GM21381 (cell line): ENCODE results near the gene HK3.

Experiments
- ATAC-seq: cut with Tn5 transposase; IDR thresholded peaks from one replicate; pipeline ENCODE4 v1.9.1; 2021; ENCODE audit warnings: mild to moderate bottlenecking, moderate library complexity; ENCODE audit not compliant: unreplicated experiment

HK3 gene

DNA sequence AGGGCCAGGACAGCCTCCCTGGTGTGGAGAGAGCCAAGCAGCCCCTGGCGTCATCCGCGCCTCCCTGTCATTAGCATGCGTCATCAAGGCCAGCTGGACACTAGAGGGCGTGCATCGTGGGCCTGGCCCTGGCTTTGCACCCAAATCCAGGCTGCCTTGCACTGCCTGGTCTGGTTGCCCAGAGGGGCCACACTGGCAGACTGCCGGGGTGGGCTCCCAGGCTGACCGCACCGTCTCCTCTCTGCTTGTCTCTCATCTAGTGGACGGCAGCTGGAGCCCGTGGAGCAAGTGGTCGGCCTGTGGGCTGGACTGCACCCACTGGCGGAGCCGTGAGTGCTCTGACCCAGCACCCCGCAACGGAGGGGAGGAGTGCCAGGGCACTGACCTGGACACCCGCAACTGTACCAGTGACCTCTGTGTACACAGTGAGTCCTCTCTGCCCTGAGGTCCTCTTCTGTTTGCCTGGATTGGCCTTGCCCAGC, 29.0 kb downstream of the HK3 start:
- no peak for ATAC-seq

DNA sequence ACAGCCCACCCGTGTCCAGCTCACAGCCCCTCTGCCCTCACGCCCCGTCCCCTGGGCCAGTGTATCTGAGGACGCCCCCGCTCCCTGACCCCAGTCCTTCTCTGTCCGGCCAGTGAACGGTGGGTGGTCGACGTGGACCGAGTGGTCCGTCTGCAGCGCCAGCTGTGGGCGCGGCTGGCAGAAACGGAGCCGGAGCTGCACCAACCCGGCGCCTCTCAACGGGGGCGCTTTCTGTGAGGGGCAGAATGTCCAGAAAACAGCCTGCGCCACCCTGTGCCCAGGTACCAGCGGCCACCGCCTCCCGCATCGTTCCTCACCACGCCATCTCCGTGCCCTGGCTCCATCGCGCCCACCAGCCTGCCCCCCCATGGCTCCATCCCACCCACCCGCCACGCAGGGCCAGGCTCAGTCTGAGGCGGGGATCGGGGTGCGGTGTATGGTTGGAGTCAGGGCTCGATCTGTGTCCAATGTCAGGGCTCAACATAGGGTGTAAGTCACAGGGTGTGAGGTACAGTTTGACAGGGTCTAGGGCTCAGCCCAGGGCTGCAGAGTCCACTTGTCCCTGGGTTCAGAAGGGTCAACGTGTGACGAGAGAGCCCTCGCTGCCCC, 29.5 kb downstream of the HK3 start:
- ATAC-seq, result no peak

- ATAC-seq, result no peak
Measured at GRCh38 chr5:176868731-176869130, 30.4 kb downstream of the HK3 start.

- no peak for ATAC-seq
Measured at GRCh38 chr5:176868126-176868525, 31.0 kb downstream of the HK3 start.

- no peak for ATAC-seq
Measured at GRCh38 chr5:176866707-176867310, 32.3 kb downstream of the HK3 start.

DNA sequence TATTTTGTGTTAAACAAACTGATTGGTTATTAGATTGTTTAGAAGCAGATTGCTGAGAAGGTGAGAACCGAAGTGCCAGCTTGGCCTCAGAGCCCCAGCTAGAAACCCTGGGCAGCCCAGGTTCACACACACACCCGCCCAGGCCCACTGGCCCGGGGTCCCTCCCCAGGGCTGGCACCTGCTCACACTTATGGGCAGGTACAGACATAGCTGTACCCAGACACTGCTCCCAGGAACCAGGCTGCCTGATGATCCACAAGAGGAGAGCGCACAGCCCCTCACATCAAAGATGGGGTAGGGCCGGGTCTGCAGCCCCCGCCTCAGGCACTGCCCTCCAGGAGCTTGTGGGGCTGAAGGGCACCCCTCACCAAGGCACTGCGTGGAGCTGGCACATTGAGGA, 33.2 kb downstream of the HK3 start:
- ATAC-seq, result no peak

DNA sequence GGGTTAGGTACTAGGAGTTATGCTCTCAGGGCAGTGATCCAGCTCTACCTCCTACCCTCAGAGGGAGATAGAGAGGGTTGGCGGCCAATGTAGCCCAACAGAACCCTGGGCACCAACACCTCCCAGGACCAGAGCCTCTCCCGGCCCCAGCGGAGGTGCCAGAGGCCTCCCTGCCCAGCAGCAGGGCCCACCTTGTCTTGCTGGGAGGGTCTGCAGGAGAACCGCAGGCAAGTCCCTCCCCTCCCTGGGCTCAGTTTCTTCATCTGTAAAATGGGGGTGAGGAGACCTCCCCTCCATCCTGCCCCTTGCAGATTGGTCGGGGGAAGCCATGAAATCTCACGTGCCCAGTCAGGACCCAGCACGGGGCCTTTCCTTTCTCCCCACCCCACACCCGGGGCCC, 34.4 kb downstream of the HK3 start:
- no peak for ATAC-seq

- no peak for ATAC-seq
Measured at GRCh38 chr5:176863765-176864098, 35.4 kb downstream of the HK3 start.

DNA sequence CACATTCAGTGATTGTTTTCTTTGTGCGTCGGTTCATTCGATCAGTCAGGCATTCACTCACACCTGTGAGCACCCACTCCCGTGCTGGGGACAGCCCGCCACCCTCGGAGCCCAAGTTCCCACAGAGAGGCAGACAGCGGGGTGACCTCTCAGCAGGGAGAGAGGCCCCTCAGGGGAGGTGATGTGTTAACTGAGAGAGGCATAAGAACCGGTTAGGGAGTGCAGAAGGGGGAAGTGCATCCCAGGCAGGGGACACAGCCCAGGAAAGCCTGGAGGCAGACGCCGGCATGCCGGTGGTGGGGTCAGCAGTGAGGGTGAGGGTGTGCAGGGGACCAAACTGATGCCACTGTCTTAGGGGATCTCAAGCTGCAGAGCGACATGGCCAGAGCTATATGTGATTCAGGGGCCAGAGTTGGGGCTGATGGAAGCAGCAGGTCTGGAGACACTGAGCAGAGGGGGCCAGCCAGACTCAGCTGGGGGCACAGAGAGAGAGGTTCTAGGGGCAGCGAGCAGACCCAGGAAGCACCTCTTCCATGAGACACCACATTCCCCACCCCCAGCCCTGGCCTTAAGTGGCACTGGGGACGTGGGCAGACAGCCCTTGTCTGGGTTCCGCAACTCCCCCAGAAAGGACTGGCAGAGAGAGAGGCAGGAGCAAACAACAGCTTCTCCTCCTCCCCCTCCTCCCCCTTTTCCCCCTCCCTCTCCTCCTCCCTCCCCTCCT, 35.9 kb downstream of the HK3 start:
- no peak for ATAC-seq

- no peak for ATAC-seq
Measured at GRCh38 chr5:176862330-176862995, 36.7 kb downstream of the HK3 start.

GRCh38 chr5:176861276-176861675, 37.9 kb downstream of the HK3 start:
- no peak for ATAC-seq

DNA sequence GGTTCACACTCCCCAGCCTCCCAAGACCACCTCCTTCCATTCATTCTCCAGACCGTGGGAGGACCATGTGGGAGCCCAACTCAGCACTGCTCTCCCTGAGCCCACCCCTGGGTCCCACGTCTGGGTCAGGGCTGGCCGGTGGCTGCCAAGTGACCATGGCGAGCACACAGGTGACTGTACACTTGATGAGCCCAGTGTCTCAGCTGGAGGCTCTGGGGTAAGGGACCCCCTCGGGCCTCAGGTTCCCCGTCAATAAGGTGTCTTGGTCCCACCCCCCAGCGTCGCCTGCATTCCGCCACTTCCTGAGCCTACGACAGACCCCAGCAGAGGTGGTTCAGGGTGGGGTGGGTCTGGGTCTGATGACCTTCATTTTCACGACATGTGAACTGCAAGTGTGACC, 38.8 kb downstream of the HK3 start:
- no peak for ATAC-seq

GRCh38 chr5:176859916-176860315, 39.2 kb downstream of the HK3 start:
- no peak for ATAC-seq

DNA sequence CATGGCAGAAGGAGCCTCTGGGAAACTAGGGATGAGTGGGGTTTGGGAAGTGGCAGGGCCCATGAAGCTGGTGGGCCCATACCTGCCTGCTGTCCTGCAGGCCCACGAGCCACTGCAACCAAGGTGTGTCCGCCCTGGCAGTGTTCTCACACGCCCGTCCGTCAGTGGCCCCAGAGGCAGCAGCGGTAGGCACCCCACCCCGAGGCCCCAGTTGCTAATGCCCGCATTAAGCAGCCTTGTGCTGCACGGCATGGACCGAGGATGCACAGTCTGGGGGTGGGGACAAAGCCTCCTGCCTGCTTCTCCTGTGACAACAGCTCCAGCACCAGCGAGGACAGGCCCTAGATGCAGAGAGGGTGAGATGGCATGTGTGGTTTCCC, 41.3 kb downstream of the HK3 start:
- no peak for ATAC-seq

DNA sequence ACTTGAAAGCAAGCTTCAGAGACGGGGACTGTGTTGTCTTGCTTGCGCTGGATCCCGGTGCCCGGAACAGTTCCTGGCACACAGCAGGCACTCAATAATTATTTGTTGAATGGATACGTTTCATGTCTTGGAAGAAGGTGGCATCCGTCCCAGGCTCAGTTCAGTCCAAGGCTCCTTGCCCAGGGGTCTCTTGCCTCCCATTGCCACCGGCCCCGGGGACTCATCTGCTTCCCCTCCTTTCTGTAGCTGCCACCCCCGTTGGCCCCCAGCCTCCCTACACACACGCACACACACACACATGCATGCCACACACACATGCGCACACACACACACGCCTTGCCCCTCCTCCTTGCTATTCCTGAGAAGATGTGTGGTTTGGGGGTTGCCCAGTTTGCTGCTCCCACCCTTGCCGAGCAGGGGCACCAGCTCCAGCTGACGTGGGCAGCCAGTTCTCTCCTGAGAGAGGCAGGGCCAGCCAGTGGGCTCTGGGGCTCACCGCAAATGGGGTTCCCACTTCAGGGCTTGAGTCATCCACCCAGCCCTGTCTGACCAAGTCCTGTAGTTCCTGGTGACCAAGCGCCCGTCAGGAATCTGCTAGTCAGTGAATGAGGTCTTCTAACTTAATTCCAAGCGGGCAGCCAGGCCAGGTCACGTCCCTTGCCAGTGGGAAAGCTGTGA, 41.8 kb downstream of the HK3 start:
- ATAC-seq, result no peak

- no peak for ATAC-seq
Measured at GRCh38 chr5:176856746-176857145, 42.4 kb downstream of the HK3 start.

DNA sequence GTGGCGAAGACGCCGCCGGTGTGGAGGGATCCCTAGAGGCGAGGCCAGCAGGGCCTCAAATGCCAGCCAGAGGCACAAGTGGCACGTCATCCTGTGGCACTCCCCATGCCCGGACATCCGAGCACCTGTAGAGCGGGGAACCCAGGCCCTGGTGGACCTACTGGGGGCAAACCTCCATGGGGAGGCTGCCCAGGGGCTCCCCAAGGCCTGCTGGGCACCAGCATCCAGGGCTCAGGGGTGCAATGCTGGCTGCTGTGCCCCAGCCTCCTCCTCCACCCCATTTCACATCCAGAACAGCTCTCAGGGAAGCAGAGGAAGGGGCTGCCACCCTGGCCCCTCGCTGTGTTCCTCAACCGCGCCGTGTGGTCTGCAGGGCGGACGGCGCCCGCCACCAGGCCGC, 43.5 kb downstream of the HK3 start:
- no peak for ATAC-seq

- ATAC-seq, result no peak
Measured at GRCh38 chr5:176854164-176854563, 45.0 kb downstream of the HK3 start.

GRCh38 chr5:176853151-176853778, 45.9 kb downstream of the HK3 start:
- ATAC-seq, result no peak

GRCh38 chr5:176851871-176852658, 47.1 kb downstream of the HK3 start:
- ATAC-seq, result no peak
